Gastroesophageal sphincter (tissue), 4 donors: ENCODE results near the gene CEACAM1. TPM values are rescaled to one million over a fixed set of nuclear protein-coding genes. Genes with fewer than 3 reads are reported as not detected.
"Not testable (repeated sequence)": the region's sequence is repeated elsewhere in the genome, so short reads cannot be mapped to it uniquely, and the experiment has no call there.

Experiments used
- ATAC-seq: fragments of 150-250 bp; one replicate; pipeline ENCODE4 v1.9.1; 2016; ENCODE audit warnings: mild to moderate bottlenecking, moderate library complexity
- H3K27ac ChIP-seq, 4 donors: fragments of 200-600 bp; sonication (generic) in 3 of 4; 1 replicate in 3 of 4; 2 replicates in 1 of 4; pipeline ENCODE4 v1.5.1; 2016 to 2019
- H3K27me3 ChIP-seq: fragments of 200-600 bp; sonication (generic); one replicate; pipeline ENCODE4 v1.5.1; 2019
- H3K36me3 ChIP-seq, 2 donors: fragments of 200-600 bp; sonication (generic); one replicate each; pipeline ENCODE4 v1.5.1; 2019; ENCODE audit warnings: control low read depth in 1 of 2
- H3K4me1 ChIP-seq, 3 donors: fragments of 200-600 bp; sonication (generic); 1 replicate in 2 of 3; 2 replicates in 1 of 3; pipeline ENCODE4 v1.5.1; 2016 to 2019; ENCODE audit warnings: control low read depth in 2 of 3
- H3K4me3 ChIP-seq, 2 donors: fragments of 200-600 bp; sonication (generic); one replicate each; pipeline ENCODE4 v1.5.1; 2019; ENCODE audit warnings: mild to moderate bottlenecking in 1 of 2, moderate library complexity in 1 of 2
- H3K9me3 ChIP-seq, 3 donors: fragments of 200-600 bp; sonication (generic); one replicate each; pipeline ENCODE4 v1.5.1; 2017 to 2019; ENCODE audit warnings: control low read depth in 2 of 3
- CTCF ChIP-seq, 4 experiments: fragments of 200-600 bp in 2 of 4; fragments of 450-650 bp in 2 of 4; sonication (generic) in 1 of 4; IDR thresholded peaks; one replicate each; pipeline ENCODE4 v1.5.1; 2017 to 2019; ENCODE audit warnings: antibody characterized with exemption in 4 of 4, mild to moderate bottlenecking in 2 of 4, moderate library complexity in 2 of 4
- EP300 ChIP-seq: sonication (generic); formaldehyde crosslinking; IDR thresholded peaks from one replicate; pipeline ENCODE4 v1.6.1; 2017; ENCODE audit warnings: antibody characterized with exemption, mild to moderate bottlenecking
- POLR2A ChIP-seq, 2 donors: fragments of 450-650 bp; IDR thresholded peaks; one replicate each; pipeline ENCODE4 v1.6.1; 2017; ENCODE audit warnings: antibody characterized with exemption in 2 of 2, mild to moderate bottlenecking in 2 of 2, moderate library complexity in 1 of 2
- POLR2AphosphoS5 ChIP-seq: sonication (generic); formaldehyde crosslinking; IDR thresholded peaks from one replicate; pipeline ENCODE4 v1.6.1; 2017; ENCODE audit warnings: antibody characterized with exemption
- WGBS, 2 donors: methylation state at CpG; one replicate each; pipeline ENCODE4 v1.1.5; 2018; ENCODE audit warnings: low coverage in 1 of 2; 5-methylcytosine and 5-hydroxymethylcytosine counted together
- total RNA-seq, 4 donors: library from RNA; depleted of rRNA; stranded (reverse); fragments of >200 nt; gene quantifications; one replicate each; pipeline ENCODE4 v1.1.0, GENCODE V29; 2016

The CEACAM1 gene
- total RNA-seq, 4 donors from 2014 or later: 0.66 to 10.1 (median 0.99) TPM

- no peaks in the 10 kb centered on the region for H3K36me3 ChIP-seq
- no peak for ATAC-seq
These were observed 25.8 kb upstream of the CEACAM1 start for GRCh38 chr19:42554046-42554575.

GRCh38 chr19:42553292-42554045 is 25.2 kb upstream of the CEACAM1 start:
- Histone ChIP-seq H3K27me3 (peaks cover 23% of the 10 kb centered on the region), H3K9me3 (peaks cover 0 to 4% (median 0%) of the 10 kb centered on the region in 3 donors), H3K27ac (no peak overlapping the region), H3K4me1 (no peaks in the 10 kb centered on the region), H3K36me3 (no peaks in the 10 kb centered on the region), H3K4me3 (no peak overlapping the region)
- TF ChIP-seq POLR2A (IDR thresholded peaks at IDR 0.05) (no peak), CTCF (IDR thresholded peaks at IDR 0.05) (no peak), POLR2AphosphoS5 (no peak), EP300 (no peak)
- ATAC-seq: no peak
- WGBS, 2 donors: 100% methylated on average over 3 of the region's 8 CpGs; no CpG with 5 or more reads in 1 of the 2 donors

More at GRCh38 chr19:42554046-42554575, 25.8 kb upstream of the CEACAM1 start:
- Histone ChIP-seq H3K27me3 (peaks cover 23% of the 10 kb centered on the region), H3K4me1 (no peaks in the 10 kb centered on the region), H3K4me3 (no peak overlapping the region), H3K27ac (no peak overlapping the region), H3K9me3 (peaks cover 0 to 4% (median 0%) of the 10 kb centered on the region in 3 donors)
- no CpG with 5 or more reads among the region's 3 CpGs for WGBS, 2 donors
- TF ChIP-seq CTCF (IDR thresholded peaks at IDR 0.05) (no peak), EP300 (no peak), POLR2AphosphoS5 (no peak), POLR2A (IDR thresholded peaks at IDR 0.05) (no peak)

- ATAC-seq: no peak
- TF ChIP-seq POLR2A (IDR thresholded peaks at IDR 0.05) (no peak), EP300 (no peak), CTCF (IDR thresholded peaks at IDR 0.05) (no peak), POLR2AphosphoS5 (no peak)
- no peak overlapping the region for H3K27ac ChIP-seq
- no peaks in the 10 kb centered on the region for H3K36me3 ChIP-seq
- H3K9me3 ChIP-seq: peaks cover 0 to 4% (median 0%) of the 10 kb centered on the region in 3 donors
- H3K27me3 ChIP-seq: peaks cover 25% of the 10 kb centered on the region
- H3K4me1 ChIP-seq: no peaks in the 10 kb centered on the region
- WGBS, 2 donors: 76% methylated on average over 3 of the region's 8 CpGs; no CpG with 5 or more reads in 1 of the 2 donors
- H3K4me3 ChIP-seq: no peak overlapping the region
These were observed 24.1 kb upstream of the CEACAM1 start for GRCh38 chr19:42552086-42553065.

- ATAC-seq, H3K9me3 ChIP-seq, H3K27ac ChIP-seq, H3K4me3 ChIP-seq, H3K4me1 ChIP-seq, H3K36me3 ChIP-seq: not testable (repeated sequence)
- no CpG with 5 or more reads among the region's 6 CpGs for WGBS, 2 donors
- H3K27me3 ChIP-seq: peaks cover 34% of the 10 kb centered on the region
These were observed 22.2 kb upstream of the CEACAM1 start for GRCh38 chr19:42550521-42550920.

GRCh38 chr19:42549067-42549466 is 20.8 kb upstream of the CEACAM1 start:
- not testable (repeated sequence) for H3K27ac ChIP-seq, ATAC-seq, H3K9me3 ChIP-seq, H3K4me1 ChIP-seq, H3K36me3 ChIP-seq, H3K4me3 ChIP-seq
- 100% methylated on average over 1 of the region's 1 CpG for WGBS, 2 donors
- H3K27me3 ChIP-seq: peaks cover 25% of the 10 kb centered on the region
